ENCODE measurements around the gene NOS1AP.

NOS1AP gene

DNA sequence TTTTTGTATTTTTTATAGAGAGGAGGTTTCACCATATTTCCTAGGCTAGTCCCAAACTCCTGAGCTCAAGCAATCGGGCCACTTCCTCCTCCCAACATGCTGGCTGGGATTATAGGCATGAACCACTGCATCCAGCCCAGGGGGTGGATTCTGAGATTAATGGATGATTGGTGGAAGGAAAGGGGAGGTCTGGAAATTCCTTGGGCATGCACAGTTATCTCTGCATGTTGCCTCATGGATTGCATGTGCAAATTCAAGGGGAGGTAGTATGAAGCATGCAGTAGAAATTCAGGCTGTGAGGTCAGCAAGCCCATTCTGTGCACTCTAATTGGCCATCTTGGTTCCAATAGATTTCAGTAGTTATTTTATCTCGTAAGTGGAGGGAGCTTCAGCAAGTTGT is 182.7 kb downstream of the NOS1AP start:
- no peak for DNase-seq (ENCODE audit: low read depth in 2 of 2)

- DNase-seq (ENCODE audit: low read depth in 2 of 2) = no peak
Observed at GRCh38 chr1:162253790-162254189, 184.3 kb downstream of the NOS1AP start.

- no peak for DNase-seq (ENCODE audit: low read depth in 2 of 2)
Observed at GRCh38 chr1:162256287-162256686, 186.8 kb downstream of the NOS1AP start.

DNA sequence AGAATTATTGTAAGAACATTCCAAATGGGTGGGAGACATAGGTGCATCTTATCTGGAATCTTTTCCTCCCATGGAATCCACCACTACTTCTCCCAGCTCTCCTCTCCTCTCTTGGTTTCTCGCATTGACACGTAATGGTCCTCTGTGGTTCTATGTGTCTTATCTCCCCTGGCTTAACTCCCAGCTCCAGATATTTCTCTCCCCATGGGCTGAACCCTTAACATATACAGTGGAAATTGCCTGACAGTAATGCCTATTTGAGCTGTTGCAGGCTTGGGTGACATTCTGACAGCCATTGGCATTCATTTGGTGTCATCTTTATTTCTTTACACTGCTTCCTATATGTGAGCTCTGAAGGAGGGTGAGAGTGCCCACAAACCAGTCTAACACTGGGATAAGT is 188.9 kb downstream of the NOS1AP start:
- DNase-seq (ENCODE audit: low read depth in 2 of 2) = no peak

GRCh38 chr1:162259894-162260455 is 190.5 kb downstream of the NOS1AP start:
- no peak for DNase-seq (ENCODE audit: low read depth in 2 of 2)

DNA sequence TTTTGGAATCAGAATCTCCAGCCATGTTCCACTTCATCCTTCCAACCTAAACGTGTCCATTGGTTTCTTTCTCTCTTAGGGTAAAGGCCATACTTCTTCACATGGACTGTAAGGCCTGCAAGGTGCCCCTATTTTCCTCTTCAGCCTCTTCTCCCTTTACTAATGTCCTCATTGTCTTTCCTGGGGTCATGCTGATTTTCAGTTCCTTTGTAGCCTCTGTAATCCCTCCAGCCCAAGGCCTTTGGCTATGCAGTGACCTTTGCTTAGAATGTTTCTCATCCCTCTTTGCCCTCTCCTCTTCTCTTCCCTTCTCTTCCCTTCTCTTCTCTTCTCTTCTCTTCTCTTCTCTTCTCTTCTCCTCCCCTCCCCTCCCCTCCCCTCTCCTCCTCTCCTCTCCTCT is 194.6 kb downstream of the NOS1AP start:
- DNase-seq (ENCODE audit: low read depth in 2 of 2) = no peak

DNA sequence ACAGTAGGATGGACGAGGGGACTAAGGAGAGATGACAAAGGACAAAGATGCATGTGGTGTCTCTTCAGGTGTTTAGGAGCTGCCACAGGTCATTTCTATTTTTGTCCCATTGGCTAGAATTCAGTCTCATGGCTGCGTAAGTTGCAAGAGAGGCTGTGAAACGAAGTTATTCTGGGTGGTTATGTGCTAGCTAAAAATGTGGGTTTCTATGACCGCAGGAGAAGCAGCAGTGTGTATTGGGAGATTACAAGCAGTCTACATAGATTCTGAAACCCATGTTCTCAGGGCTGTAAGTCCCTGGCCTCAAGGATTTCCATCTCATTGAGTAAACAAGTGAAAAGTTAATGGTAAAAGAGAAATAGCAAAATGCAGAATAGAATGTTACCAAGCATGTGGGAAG is 196.5 kb downstream of the NOS1AP start:
- no peak for DNase-seq (ENCODE audit: low read depth in 2 of 2)

DNA sequence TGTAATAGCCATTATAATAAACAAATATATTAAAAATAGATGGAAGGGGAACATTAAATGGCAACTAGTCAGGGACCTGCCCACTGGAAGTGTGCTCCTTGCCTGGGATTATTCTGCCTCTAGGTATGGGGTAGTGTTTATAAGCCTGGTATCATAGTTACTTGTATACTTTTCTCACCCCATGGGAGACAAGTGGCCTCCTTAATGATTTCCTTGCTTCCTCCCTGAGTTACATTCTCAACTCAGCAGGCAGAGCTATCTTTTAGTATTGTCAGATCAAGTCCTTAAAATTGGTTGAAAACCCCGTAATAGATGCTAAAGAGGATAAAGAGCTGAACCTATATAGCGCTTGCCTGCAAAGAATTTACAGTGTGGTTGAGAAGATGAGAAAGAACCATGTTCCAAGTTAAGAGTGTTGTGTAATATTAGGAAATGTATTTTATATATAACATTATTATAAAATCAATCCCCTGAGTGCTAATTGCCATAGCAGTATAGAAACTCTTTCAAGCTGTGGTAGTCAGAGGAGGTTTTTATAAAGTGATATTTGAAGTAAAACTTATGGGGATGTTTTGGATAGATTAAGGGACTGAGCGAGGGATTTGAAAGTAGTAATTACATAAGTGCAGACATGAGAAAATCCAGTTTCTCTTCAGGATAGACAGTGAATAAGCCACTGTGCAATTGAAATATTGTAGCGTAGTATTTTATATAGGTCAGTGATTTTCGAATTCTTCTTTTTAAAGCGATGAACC is 200.7 kb downstream of the NOS1AP start:
- no peak for DNase-seq (ENCODE audit: low read depth in 2 of 2)

GRCh38 chr1:162271972-162272371 is 202.5 kb downstream of the NOS1AP start:
- no peak for DNase-seq (ENCODE audit: low read depth in 2 of 2)

- no peak for DNase-seq (ENCODE audit: low read depth in 2 of 2)
Observed at GRCh38 chr1:162272419-162272818, 202.9 kb downstream of the NOS1AP start.

- DNase-seq (ENCODE audit: low read depth in 2 of 2) = no peak
Observed at GRCh38 chr1:162275622-162276175, 206.2 kb downstream of the NOS1AP start.

- no peak for DNase-seq (ENCODE audit: low read depth in 2 of 2)
Observed at GRCh38 chr1:162276493-162276892, 207.0 kb downstream of the NOS1AP start.

DNA sequence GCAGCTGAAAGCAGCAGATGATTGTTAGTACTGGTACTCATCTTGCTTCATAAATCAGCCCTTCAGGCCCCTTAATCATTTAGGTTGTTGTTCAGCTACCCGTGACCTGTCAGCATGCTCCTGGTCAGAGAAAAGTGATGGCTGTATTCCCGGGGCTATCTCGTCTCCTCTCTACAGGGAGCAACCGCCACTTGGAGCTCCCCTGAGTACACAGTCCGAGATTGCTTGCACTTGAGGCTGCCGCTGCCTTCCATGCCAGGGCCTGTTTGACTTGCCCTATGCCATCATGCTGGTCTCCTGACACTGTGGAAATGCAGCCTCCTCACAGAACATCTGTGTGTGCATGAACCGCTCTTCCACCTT is 209.6 kb downstream of the NOS1AP start:
- DNase-seq (ENCODE audit: low read depth in 2 of 2) = no peak

DNA sequence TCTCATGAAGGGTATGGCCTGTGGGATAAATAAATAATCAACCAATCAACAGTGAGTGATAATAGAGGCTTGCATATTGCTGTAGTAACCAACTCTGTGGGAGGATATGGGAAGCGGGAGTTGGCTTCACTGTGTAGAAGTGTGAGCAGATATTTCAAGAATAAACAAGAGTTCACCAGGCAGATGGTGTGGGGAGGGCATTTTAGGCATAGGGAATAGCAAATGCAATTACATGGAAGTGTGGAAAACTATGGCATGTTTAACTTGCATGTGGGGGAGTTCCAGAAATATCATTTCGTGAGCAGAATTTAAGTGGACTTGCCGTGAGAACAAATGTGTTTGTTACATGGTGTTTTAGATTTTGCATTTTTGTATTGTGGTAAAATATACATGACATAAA is 211.9 kb downstream of the NOS1AP start:
- no peak for DNase-seq (ENCODE audit: low read depth in 2 of 2)

- no peak for DNase-seq (ENCODE audit: low read depth in 2 of 2)
Observed at GRCh38 chr1:162283657-162284056, 214.2 kb downstream of the NOS1AP start.

GRCh38 chr1:162284206-162284955 is 214.9 kb downstream of the NOS1AP start:
- DNase-seq (ENCODE audit: low read depth in 2 of 2) = no peak

GRCh38 chr1:162285149-162285561 is 215.7 kb downstream of the NOS1AP start:
- DNase-seq (ENCODE audit: low read depth in 2 of 2) = no peak

DNA sequence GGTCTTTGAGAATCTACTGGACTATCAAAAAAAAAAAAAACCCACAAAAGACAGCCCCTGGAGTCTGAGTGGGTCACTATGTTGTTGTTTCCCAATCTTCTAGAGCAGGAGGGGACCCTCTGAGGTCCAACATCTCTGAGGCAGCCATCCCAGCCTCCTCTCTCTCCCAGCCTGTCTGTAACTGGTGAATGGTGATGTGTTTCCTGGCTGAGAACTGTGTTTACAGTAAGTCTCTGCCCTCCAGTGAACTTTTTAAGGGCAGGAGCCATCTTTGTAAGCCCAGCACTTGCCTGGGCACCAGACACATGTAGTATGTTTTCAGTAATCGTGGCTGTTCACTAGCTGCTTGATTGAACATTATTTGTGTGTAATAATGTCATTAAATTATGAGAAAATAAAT is 221.5 kb downstream of the NOS1AP start:
- DNase-seq (ENCODE audit: low read depth in 2 of 2) = no peak

GRCh38 chr1:162292422-162292849 is 222.9 kb downstream of the NOS1AP start:
- no peak for DNase-seq (ENCODE audit: low read depth in 2 of 2)

DNA sequence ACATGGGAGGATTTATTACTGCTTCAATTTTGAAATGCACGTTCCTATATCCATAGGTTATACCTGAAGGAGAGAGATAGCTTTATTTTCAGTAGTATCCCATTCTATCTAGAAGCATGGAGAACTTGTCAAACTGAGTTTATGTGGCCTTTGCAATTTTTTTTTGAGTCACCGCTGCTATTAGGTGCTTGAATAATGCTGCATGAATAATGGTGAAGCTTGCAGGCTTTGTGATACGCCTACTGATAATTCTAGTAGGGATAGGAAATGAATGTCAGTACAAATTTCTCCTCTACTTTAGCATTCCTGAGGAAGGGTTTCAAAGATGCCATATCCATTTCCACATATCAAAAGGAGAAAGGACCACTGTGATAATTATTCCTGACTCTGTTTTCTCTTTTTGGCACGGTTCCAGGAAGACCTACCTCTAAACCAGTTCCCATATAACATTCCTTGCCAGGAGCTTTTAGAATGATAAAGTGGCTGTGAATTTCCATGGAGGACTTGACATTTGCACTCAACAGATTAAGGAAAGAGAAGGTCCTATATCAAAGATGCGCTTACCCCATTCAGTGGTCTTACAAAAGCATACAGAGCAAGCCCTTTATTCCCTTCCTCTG is 223.7 kb downstream of the NOS1AP start:
- DNase-seq (ENCODE audit: low read depth in 2 of 2) = no peak

- DNase-seq (ENCODE audit: low read depth in 2 of 2) = no peak
Observed at GRCh38 chr1:162294015-162294414, 224.5 kb downstream of the NOS1AP start.

- DNase-seq (ENCODE audit: low read depth in 2 of 2) = no peak
Observed at GRCh38 chr1:162297208-162297607, 227.7 kb downstream of the NOS1AP start.
